CD4-positive, alpha-beta T cell (primary cell): ENCODE data around the gene TACC3. TPM values are rescaled to one million over a fixed set of nuclear protein-coding genes. Genes with fewer than 3 reads are reported as not detected.

Experiments used
- ATAC-seq: fragments of 200-7000 bp; cut with Tn5 transposase; one replicate; pipeline ENCODE4 v1.10.0; 2022; ENCODE audit warnings: mild to moderate bottlenecking; ENCODE audit not compliant: poor library complexity
- CTCF ChIA-PET: fragments of 350-600 bp; sonication (Branson Sonifier 250); formaldehyde crosslinking; loops from one replicate; lab custom pipeline; 2021; ENCODE audit warnings: antibody characterized with exemption, inconsistent platforms; lab: Charles Lee
- POLR2A ChIA-PET: fragments of 350-600 bp; sonication (Branson Sonifier 250); formaldehyde crosslinking; loops from one replicate; lab custom pipeline; 2021; ENCODE audit warnings: antibody characterized with exemption, inconsistent platforms; lab: Charles Lee
- DNase-seq, 14 experiments: peaks; one replicate each; pipeline ENCODE4 v3.0.0-alpha.2; 2013 to 2020; ENCODE audit warnings: mixed read lengths in 2 of 14
- H3K27ac ChIP-seq, 2 donors: one replicate each; pipeline versions ENCODE4 v1.5.1 to v1.7.0; 2013; ENCODE audit warnings: low read length in 2 of 2, low read depth in 1 of 2, mild to moderate bottlenecking in 1 of 2
- H3K27me3 ChIP-seq, 2 experiments: 1 replicate in 1 of 2; 2 replicates in 1 of 2; pipeline versions ENCODE4 v1.6.1 to v1.7.0; 2013; ENCODE audit warnings: low read length in 2 of 2, control low read depth in 1 of 2, mild to moderate bottlenecking in 1 of 2, moderate library complexity in 1 of 2; ENCODE audit not compliant: insufficient read depth in 2 of 2, control insufficient read depth in 1 of 2
- H3K36me3 ChIP-seq: one replicate; pipeline ENCODE4 v1.6.1; 2013; ENCODE audit warnings: low read length, control low read depth; ENCODE audit not compliant: insufficient read depth
- H3K4me1 ChIP-seq: one replicate; pipeline ENCODE4 v1.6.1; 2013; ENCODE audit warnings: low read length, control low read depth; ENCODE audit not compliant: insufficient read depth
- H3K4me3 ChIP-seq: one replicate; pipeline ENCODE4 v1.5.1; 2013; ENCODE audit warnings: mild to moderate bottlenecking, low read length, moderate library complexity
- H3K9me3 ChIP-seq, 2 experiments: 1 replicate in 1 of 2; 2 replicates in 1 of 2; pipeline versions ENCODE4 v1.6.1 to v1.7.0; 2013; ENCODE audit warnings: low read length in 2 of 2, mild to moderate bottlenecking in 2 of 2, control low read depth in 1 of 2, moderate library complexity in 1 of 2; ENCODE audit not compliant: control insufficient read depth in 1 of 2, insufficient read depth in 1 of 2
- H3K27ac Mint-ChIP-seq: one replicate; pipeline ENCODE4 v1.8.0; 2020; ENCODE audit warnings: mixed read lengths
- H3K27me3 Mint-ChIP-seq: one replicate; pipeline ENCODE4 v1.8.0; 2021; ENCODE audit warnings: mixed read lengths
- H3K36me3 Mint-ChIP-seq: one replicate; pipeline ENCODE4 v1.8.0; 2021; ENCODE audit warnings: low read depth, mixed read lengths
- H3K4me1 Mint-ChIP-seq: one replicate; pipeline ENCODE4 v1.8.0; 2021; ENCODE audit warnings: low read depth, mixed read lengths
- H3K4me3 Mint-ChIP-seq: one replicate; pipeline ENCODE4 v1.8.0; 2020; ENCODE audit warnings: mild to moderate bottlenecking, mixed read lengths
- H3K9me3 Mint-ChIP-seq: one replicate; pipeline ENCODE4 v1.8.0; 2020; ENCODE audit warnings: mixed read lengths
- intact Hi-C, 2 experiments: fragments of 100-400 bp; cut with DNase I in 1 of 2; cut with micrococcal nuclease in 1 of 2; formaldehyde crosslinking; loops; one replicate each; pipeline versions ENCODE4 v1.15.1 to v1.9.0; 2023 to 2025; cut with DNase I, micrococcal nuclease
- total RNA-seq, 174 experiments: library from RNA in 2 of 174; stranded (reverse) in 2 of 174; gene quantifications; one replicate each; pipeline ENCODE4 v1.2.3 and lab custom pipeline; 2021 to 2026
- TF ChIP-seq, protein P1 (sequence below): fragments of 200-600 bp; IDR thresholded peaks from one replicate; pipeline ENCODE4 v1.8.0; 2022; ENCODE audit warnings: antibody characterized with exemption, mild to moderate bottlenecking

The TACC3 gene
- total RNA-seq, 2 experiments from 2014 or later: 123 TPM

DNA sequence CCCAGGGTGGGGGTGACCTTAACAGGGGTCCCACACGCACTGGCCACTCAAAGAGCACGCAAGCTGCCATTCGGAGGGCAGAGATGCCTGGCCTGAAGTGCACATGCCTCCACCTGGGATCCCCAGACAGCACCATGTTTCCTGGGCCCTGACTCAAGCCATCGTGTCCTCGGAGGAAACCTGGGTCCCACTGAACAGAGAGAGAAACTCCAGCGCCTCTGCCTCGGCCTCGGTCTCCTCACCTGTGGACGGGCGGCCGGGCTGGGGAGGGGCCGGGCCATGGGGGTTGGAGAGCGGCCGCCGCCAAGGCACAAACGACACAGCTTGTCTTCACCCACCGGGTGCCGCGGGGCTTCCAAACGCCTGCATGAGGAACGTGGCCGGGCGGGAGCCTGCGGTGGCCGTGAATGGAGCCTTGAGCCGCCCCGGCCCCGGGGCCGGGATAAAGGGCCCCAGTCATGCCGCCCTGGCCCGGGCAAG lies 41.8 kb downstream of the TACC3 start:
- Mint-ChIP-seq H3K27ac (no peak overlapping the region), H3K36me3 (no peaks in the 10 kb centered on the region), H3K9me3 (no peaks in the 10 kb centered on the region), H3K4me1 (no peaks in the 10 kb centered on the region), H3K27me3 (peaks cover 25% of the 10 kb centered on the region), H3K4me3 (no peak overlapping the region)
- DNase-seq: no peak
- no peak for ATAC-seq
- intact Hi-C loops: loop anchor here in 1 of 2 experiments (5.0 kb wide), 1 partner anchor 49 kb away; no protein-coding TSS in a partner anchor
- Histone ChIP-seq H3K36me3 (no peaks in the 10 kb centered on the region), H3K27ac (no peak overlapping the region), H3K4me1 (peaks cover 3% of the 10 kb centered on the region), H3K27me3 (peaks cover 17 to 26% of the 10 kb centered on the region in 2 experiments), H3K9me3 (peaks cover 0 to 14% of the 10 kb centered on the region in 2 experiments), H3K4me3 (no peak overlapping the region)
- ChIA-PET POLR2A (no interaction called here), CTCF (no interaction called here)
- TF ChIP-seq, protein P1, sequence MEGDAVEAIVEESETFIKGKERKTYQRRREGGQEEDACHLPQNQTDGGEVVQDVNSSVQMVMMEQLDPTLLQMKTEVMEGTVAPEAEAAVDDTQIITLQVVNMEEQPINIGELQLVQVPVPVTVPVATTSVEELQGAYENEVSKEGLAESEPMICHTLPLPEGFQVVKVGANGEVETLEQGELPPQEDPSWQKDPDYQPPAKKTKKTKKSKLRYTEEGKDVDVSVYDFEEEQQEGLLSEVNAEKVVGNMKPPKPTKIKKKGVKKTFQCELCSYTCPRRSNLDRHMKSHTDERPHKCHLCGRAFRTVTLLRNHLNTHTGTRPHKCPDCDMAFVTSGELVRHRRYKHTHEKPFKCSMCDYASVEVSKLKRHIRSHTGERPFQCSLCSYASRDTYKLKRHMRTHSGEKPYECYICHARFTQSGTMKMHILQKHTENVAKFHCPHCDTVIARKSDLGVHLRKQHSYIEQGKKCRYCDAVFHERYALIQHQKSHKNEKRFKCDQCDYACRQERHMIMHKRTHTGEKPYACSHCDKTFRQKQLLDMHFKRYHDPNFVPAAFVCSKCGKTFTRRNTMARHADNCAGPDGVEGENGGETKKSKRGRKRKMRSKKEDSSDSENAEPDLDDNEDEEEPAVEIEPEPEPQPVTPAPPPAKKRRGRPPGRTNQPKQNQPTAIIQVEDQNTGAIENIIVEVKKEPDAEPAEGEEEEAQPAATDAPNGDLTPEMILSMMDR: no peak

- H3K9me3 ChIP-seq: peaks cover 0 to 19% of the 10 kb centered on the region in 2 experiments
- DNase-seq: no peak
- peaks cover 30% of the 10 kb centered on the region for H3K27me3 Mint-ChIP-seq
- POLR2A ChIA-PET: no interaction called here
- H3K4me3 Mint-ChIP-seq: no peak overlapping the region
- no peak overlapping the region for H3K27ac Mint-ChIP-seq
- H3K27me3 ChIP-seq: peaks cover 22 to 31% of the 10 kb centered on the region in 2 experiments
- CTCF ChIA-PET: no interaction called here
- no peaks in the 10 kb centered on the region for H3K36me3 ChIP-seq
- peaks cover 3% of the 10 kb centered on the region for H3K4me1 ChIP-seq
- no peaks in the 10 kb centered on the region for H3K4me1 Mint-ChIP-seq
- no peak overlapping the region for H3K4me3 ChIP-seq
- no peaks in the 10 kb centered on the region for H3K9me3 Mint-ChIP-seq
- H3K36me3 Mint-ChIP-seq: no peaks in the 10 kb centered on the region
- ATAC-seq: no peak
- TF ChIP-seq, protein P1: no peak
- intact Hi-C loops: loop anchor here in 1 of 2 experiments (5.0 kb wide), 1 partner anchor 49 kb away; no protein-coding TSS in a partner anchor
- no peak overlapping the region for H3K27ac ChIP-seq
Observed at GRCh38 chr4:1763550-1764080, 42.3 kb downstream of the TACC3 start.

GRCh38 chr4:1764670-1765069 lies 43.3 kb downstream of the TACC3 start:
- no peaks in the 10 kb centered on the region for H3K36me3 Mint-ChIP-seq
- DNase-seq: no peak
- peaks cover 31% of the 10 kb centered on the region for H3K27me3 Mint-ChIP-seq
- intact Hi-C loops: loop anchor here in 1 of 2 experiments (5.0 kb wide), 1 partner anchor 48 kb away; no protein-coding TSS in a partner anchor
- H3K27ac Mint-ChIP-seq: no peak overlapping the region
- POLR2A ChIA-PET: no interaction called here
- peaks cover 0 to 24% of the 10 kb centered on the region in 2 experiments for H3K9me3 ChIP-seq
- H3K27ac ChIP-seq: no peak overlapping the region
- peaks cover 3% of the 10 kb centered on the region for H3K4me1 ChIP-seq
- no peaks in the 10 kb centered on the region for H3K4me1 Mint-ChIP-seq
- ATAC-seq: no peak
- TF ChIP-seq, protein P1: no peak
- H3K36me3 ChIP-seq: no peaks in the 10 kb centered on the region
- no peak overlapping the region for H3K4me3 Mint-ChIP-seq
- CTCF ChIA-PET: no interaction called here
- H3K27me3 ChIP-seq: peaks cover 26 to 38% of the 10 kb centered on the region in 2 experiments
- H3K4me3 ChIP-seq: no peak overlapping the region
- H3K9me3 Mint-ChIP-seq: no peaks in the 10 kb centered on the region
